GM12874 (cell line): Measurements from ENCODE around the gene CD34.

Experiments
- TF ChIP-seq, protein P1 (sequence below): IDR thresholded peaks from 2 replicates; pipeline ENCODE4 v1.5.1; 2011; ENCODE audit warnings: low read depth, mild to moderate bottlenecking, control low read depth, low read length, moderate library complexity; ENCODE audit not compliant: insufficient read depth

CD34 gene

DNA sequence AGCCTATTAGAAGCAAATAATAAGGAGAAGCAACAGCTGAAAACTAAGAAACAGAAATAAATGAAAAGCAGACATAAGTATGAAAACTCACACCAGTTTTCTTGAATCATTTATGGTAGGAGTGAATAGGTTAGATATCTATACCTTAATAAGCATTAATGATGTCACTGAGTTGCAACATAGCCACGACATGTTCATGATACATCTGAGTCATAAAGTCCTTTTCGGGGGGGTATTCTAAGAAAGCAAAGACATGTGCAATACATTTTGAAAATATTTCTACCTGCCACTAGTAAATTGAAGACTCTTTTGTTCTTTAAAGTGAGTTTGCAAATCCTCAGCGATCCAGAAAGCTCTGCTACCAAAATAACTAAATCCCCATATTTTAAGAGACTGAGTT is 7.2 kb downstream of the CD34 start:
- TF ChIP-seq, protein P1, sequence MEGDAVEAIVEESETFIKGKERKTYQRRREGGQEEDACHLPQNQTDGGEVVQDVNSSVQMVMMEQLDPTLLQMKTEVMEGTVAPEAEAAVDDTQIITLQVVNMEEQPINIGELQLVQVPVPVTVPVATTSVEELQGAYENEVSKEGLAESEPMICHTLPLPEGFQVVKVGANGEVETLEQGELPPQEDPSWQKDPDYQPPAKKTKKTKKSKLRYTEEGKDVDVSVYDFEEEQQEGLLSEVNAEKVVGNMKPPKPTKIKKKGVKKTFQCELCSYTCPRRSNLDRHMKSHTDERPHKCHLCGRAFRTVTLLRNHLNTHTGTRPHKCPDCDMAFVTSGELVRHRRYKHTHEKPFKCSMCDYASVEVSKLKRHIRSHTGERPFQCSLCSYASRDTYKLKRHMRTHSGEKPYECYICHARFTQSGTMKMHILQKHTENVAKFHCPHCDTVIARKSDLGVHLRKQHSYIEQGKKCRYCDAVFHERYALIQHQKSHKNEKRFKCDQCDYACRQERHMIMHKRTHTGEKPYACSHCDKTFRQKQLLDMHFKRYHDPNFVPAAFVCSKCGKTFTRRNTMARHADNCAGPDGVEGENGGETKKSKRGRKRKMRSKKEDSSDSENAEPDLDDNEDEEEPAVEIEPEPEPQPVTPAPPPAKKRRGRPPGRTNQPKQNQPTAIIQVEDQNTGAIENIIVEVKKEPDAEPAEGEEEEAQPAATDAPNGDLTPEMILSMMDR: no peak

DNA sequence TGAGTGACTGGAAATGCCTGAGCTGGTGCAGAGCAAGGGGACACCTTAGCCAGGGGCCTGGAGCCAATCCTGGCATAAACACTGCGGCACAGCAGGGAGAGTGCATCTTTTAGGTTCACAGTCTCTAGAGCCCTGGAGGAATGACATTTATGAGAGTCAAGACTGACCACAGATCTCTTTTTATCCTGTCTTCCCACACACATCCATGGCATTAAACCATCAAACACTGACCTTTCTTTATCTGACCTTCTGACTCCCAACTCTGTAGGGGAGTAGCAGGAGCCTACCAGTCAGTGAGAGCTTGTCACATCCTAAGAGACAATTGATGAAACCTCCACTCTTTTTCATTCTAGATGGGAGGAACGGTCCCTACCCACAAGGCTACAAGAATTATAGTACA is 7.9 kb downstream of the CD34 start:
- TF ChIP-seq, protein P1: no peak

DNA sequence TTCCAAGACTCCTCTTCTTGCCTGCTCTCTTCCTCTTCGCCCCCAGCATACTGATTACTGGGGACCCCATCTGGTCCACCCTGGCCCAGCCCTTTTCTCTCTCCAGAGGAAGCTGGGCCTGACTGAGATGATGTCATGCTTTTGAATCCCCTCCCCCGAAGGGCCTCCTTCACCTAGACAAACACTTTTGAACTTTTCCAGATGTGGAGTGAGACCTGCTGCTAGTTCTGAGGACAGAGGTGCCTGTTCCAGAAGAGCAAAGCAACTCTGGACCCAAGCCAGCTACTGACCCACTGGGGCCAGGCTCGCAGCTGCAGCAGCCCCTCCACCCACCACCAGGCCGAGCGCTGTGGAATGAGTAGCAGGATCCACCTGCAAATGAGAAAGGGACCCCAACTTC is 8.4 kb downstream of the CD34 start:
- TF ChIP-seq, protein P1: no peak

DNA sequence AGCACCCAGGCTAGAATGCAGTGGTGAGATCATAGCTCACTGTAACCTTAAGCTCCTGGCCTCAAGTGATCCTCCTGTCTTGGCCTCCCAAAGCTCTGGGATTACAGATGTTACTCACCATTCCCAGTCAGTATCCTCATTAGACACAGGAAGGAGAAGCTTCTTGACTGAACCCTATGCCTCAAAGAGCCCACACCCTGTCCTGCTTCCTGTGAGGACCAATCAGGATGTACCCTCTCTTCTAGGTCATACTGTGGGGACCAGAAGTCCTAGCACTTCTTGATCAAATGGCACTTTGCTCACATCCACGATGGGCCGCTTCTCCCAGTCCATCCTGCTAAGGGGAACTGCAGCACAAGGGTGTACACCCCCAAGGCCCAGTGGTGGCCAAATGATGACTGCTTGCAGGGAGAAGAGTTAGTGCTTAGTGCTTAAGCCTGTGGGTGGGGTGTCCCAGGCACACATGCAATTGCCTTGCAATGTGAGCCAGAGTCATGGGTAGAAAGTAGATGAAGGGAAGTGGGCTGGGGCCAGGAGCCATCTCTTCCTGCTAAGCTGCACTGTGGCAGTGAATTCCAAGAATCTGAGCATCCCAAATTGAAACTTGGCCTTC is 9.8 kb downstream of the CD34 start:
- TF ChIP-seq, protein P1: no peak

DNA sequence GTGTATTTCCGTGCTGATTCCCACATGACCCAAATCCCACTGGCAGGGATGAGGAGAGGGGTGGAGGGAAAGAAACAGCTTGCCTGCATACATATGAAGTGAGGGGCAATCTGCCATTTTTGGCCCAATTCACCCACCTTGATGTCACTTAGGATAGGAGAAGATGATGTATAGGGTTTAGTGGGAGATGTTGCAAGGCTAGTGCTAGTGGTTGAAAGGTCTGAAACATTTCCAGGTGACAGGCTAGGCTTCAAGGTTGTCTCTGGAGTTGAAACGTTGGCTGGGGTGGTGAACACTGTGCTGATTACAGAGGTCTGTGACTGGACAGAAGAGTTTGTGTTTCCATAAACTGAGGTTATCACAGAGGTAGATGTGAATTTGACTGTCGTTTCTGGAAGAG is 12.1 kb downstream of the CD34 start:
- TF ChIP-seq, protein P1: no peak

DNA sequence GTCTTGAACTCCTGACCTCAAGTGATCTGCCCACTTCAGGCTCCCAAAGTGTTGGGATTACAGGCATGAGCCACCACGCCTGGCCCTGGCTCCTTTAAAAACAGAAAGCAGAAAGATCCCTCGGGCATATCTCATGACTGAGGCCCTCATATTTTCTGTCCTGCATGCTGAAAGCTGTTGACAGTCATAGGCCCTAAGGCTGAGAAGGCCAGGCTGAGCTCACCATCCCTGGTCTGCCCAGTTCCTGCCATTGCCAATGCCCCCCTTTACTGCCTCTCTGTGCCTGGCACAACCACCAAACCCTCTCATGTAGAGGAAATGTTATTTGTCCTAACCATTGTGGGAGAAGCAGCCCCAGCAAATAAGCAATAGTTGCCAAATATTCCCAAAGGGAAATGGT is 12.7 kb downstream of the CD34 start:
- TF ChIP-seq, protein P1: no peak

DNA sequence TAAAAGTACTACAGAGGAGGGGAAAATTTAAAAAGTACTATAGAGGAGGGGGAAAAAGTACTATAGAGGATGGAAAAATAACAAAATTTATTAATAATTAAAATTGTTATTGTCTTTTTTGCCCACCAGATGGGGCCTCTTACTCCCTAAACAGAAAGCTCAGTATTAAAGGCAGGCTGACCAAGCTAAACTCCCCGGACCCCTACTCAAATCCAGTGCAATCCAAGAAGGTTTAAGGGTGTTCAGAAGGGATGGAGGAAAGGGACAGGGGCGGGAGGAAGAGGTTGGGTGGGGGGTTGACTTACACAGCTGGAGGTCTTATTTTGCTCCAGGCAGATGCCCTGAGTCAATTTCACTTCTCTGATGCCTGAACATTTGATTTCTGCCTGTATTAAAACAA is 13.7 kb downstream of the CD34 start:
- TF ChIP-seq, protein P1: 0 out of 2 replicates have a peak, but pooled peaks have one; percentile 2
